GM12865 (cell line): ENCODE data around the gene THBS1.

Experiments
- DNase-seq: peaks from one replicate; pipeline ENCODE4 v3.0.0; 2010; ENCODE audit warnings: low read depth
- H3K4me3 ChIP-seq: 2 replicates; pipeline ENCODE4 v1.5.1; 2011; ENCODE audit warnings: mild to moderate bottlenecking, low read depth, low read length, control low read depth
- CTCF ChIP-seq: IDR thresholded peaks from 2 replicates; pipeline ENCODE4 v1.5.1; 2011; ENCODE audit warnings: low read length, control low read depth, low read depth, inconsistent platforms; ENCODE audit not compliant: insufficient read depth; ENCODE audit errors: missing control alignments

The THBS1 gene

GRCh38 chr15:39605146-39605545, 24.3 kb downstream of the THBS1 start:
- H3K4me3 ChIP-seq, result no peak overlapping the region
- no peak for TF ChIP-seq CTCF
- DNase-seq, result no peak

GRCh38 chr15:39608185-39609139, 27.6 kb downstream of the THBS1 start:
- DNase-seq, result no peak
- no peak for TF ChIP-seq CTCF
- no peak overlapping the region for H3K4me3 ChIP-seq

DNA sequence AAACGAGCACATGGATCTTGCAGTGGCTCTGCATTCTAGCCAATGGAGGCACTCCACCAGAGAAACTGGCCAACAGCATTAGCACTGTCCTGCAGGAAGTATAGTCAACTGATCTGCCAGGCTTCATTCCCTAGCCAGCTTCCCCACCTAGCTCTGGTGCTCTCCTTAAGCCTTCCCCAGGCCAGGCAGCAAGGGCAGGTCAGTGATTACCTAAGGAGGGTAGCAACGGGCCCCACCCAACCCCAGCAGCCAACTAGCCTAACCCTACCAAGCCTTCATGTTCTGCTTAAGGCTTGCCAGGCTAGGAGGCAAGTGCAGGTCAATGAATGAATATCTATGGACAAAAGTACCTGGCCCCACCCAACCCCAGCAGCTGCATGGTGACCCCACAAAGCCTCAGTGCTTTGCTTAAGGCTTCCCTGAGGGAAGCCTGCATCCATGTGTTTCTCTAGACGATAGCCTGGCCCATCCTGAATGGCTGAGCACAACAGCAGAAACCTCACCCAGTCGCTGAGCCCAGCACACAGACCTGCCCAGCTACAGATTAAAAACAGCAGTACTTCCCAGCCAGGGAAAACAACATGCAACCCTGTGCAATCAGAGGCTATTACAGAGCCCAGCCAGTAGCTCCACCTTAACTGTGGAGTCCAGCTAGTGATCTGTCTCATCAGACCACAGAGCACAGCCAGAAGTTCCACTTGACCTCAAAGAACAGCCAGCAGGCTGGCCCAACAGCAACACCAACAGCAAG, 28.5 kb downstream of the THBS1 start:
- no peak overlapping the region for H3K4me3 ChIP-seq
- TF ChIP-seq CTCF, result no peak
- no peak for DNase-seq

DNA sequence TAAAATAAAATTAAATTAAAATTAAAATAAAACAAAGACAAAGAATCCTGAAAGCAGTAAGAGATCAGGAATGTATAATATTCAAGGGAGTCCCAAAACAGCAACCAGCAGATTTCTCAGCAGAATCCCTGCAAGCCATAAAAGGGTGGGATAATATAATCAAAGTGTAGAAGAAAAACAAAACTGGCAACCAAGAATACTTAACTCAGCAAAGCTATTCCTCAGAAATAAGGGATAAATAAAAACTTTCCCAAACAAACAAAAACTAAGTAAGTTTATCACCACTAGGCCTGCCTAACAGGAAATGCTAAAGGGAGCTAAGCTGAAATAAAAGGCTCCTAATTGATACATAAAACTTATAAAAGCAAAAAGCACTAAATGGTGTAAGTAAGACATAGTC, 29.8 kb downstream of the THBS1 start:
- no peak overlapping the region for H3K4me3 ChIP-seq
- no peak for TF ChIP-seq CTCF
- DNase-seq, result no peak

DNA sequence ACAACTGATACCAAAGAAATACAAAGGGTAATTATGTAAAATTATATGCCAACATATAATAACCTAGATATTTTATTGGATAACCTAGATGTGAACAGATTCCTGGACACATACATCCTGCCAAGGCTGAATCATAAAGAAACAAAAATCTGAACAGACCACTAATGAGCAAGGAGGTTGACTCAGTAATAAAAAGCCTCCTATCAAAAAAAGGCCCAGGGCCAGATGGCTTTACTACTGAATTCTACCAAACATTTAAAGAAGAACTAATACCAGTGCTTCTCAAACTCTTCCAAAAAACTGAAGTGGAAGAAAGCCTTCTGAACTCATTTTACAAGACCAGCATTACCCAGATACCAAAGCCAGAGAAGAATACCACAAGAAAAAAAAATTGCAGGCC, 32.4 kb downstream of the THBS1 start:
- DNase-seq, result no peak
- no peak overlapping the region for H3K4me3 ChIP-seq
- no peak for TF ChIP-seq CTCF

DNA sequence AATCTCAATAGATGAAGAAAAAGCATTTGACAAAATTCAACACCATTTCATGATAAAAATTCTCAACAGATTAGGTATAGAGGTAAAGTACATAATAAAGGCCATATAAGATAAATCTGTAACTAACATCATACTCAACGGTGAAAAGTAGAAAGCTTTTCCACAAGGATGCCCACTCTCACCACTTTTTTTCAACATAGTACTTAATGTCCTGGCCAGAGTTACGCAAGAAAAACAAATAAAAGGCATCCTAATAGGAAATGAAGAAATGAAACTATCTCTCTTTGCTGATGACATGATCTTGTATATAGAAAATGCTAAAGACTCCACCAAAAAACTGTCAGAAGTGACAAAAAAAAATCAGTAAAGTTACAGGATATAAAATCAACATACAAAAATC, 33.0 kb downstream of the THBS1 start:
- DNase-seq, result no peak
- no peak overlapping the region for H3K4me3 ChIP-seq
- no peak for TF ChIP-seq CTCF
